Fibroblast of the conjunctiva (primary cell): Measurements from ENCODE around the gene MARCHF4.

Experiments used
- DNase-seq: peaks from one replicate; pipeline ENCODE4 v3.0.0-alpha.2; 2010; ENCODE audit warnings: low read depth

Gene MARCHF4

GRCh38 chr2:216350214-216350791 is 22.0 kb downstream of the MARCHF4 start:
- DNase-seq, result no peak

GRCh38 chr2:216349366-216349765 is 22.9 kb downstream of the MARCHF4 start:
- no peak for DNase-seq

GRCh38 chr2:216348756-216349308 is 23.5 kb downstream of the MARCHF4 start:
- no peak for DNase-seq

GRCh38 chr2:216346781-216347180 is 25.5 kb downstream of the MARCHF4 start:
- DNase-seq, result no peak

GRCh38 chr2:216345846-216346245 is 26.4 kb downstream of the MARCHF4 start:
- no peak for DNase-seq

- no peak for DNase-seq
These were observed 27.4 kb downstream of the MARCHF4 start for GRCh38 chr2:216344950-216345300.

GRCh38 chr2:216344206-216344949 is 27.9 kb downstream of the MARCHF4 start:
- DNase-seq, result no peak

GRCh38 chr2:216343221-216343980 is 28.9 kb downstream of the MARCHF4 start:
- no peak for DNase-seq

GRCh38 chr2:216341121-216341520 is 31.2 kb downstream of the MARCHF4 start:
- no peak for DNase-seq

- no peak for DNase-seq
These were observed 32.0 kb downstream of the MARCHF4 start for GRCh38 chr2:216340280-216340631.

- DNase-seq, result no peak
These were observed 32.6 kb downstream of the MARCHF4 start for GRCh38 chr2:216339456-216340279.

GRCh38 chr2:216335252-216335651 is 37.0 kb downstream of the MARCHF4 start:
- no peak for DNase-seq

GRCh38 chr2:216328347-216328746 is 43.9 kb downstream of the MARCHF4 start:
- DNase-seq, result no peak

- no peak for DNase-seq
These were observed 44.8 kb downstream of the MARCHF4 start for GRCh38 chr2:216327447-216327935.
